HG03520 (cell line): ENCODE data around the gene PRXL2A.
A peak's percentile ranks its signal among the peaks of the same experiment; 100 is the strongest.

ENCODE experiments used
- ATAC-seq: cut with Tn5 transposase; IDR thresholded peaks from one replicate; pipeline ENCODE4 v1.9.1; 2021; ENCODE audit warnings: mild to moderate bottlenecking, moderate library complexity; ENCODE audit not compliant: unreplicated experiment

PRXL2A gene

GRCh38 chr10:80443531-80443974 is 35.2 kb downstream of the PRXL2A start:
- ATAC-seq, result peak; percentile 43

- ATAC-seq, result no peak
These were observed 35.8 kb downstream of the PRXL2A start for GRCh38 chr10:80444124-80444523.

- ATAC-seq, result peak; percentile 63
These were observed 36.4 kb downstream of the PRXL2A start for GRCh38 chr10:80444646-80445319.

GRCh38 chr10:80447436-80448190 is 39.3 kb downstream of the PRXL2A start:
- ATAC-seq, result no peak

- no peak for ATAC-seq
These were observed 40.0 kb downstream of the PRXL2A start for GRCh38 chr10:80448209-80448942.

- ATAC-seq, result no peak
These were observed 41.2 kb downstream of the PRXL2A start for GRCh38 chr10:80449520-80449919.

GRCh38 chr10:80451132-80451531 is 42.8 kb downstream of the PRXL2A start:
- ATAC-seq, result no peak

GRCh38 chr10:80452069-80452468 is 43.7 kb downstream of the PRXL2A start:
- no peak for ATAC-seq

GRCh38 chr10:80452640-80453039 is 44.3 kb downstream of the PRXL2A start:
- no peak for ATAC-seq

- no peak for ATAC-seq
These were observed 44.9 kb downstream of the PRXL2A start for GRCh38 chr10:80453056-80453841.

- ATAC-seq, result peak; percentile 64
These were observed 45.6 kb downstream of the PRXL2A start, which contains the start of gene TSPAN14 for GRCh38 chr10:80453842-80454512. Gene TSPAN14 (plus strand): TSS chr10:80454310. CDS start chr10:80489234, 34,924 bp downstream.

GRCh38 chr10:80454513-80455460 is 46.4 kb downstream of the PRXL2A start:
- ATAC-seq, result peak; percentile 14

GRCh38 chr10:80455461-80456349 is 47.4 kb downstream of the PRXL2A start:
- no peak for ATAC-seq

- ATAC-seq, result no peak
These were observed 49.4 kb downstream of the PRXL2A start for GRCh38 chr10:80457554-80458262.

GRCh38 chr10:80458263-80458625 is 49.9 kb downstream of the PRXL2A start:
- no peak for ATAC-seq

- ATAC-seq, result no peak
These were observed 50.3 kb downstream of the PRXL2A start for GRCh38 chr10:80458638-80459037.

- ATAC-seq, result peak; percentile 37
These were observed 50.9 kb downstream of the PRXL2A start for GRCh38 chr10:80459047-80459865.
